ENCODE results near the gene CLEC12A. TPM values are rescaled to one million over a fixed set of nuclear protein-coding genes. Genes with fewer than 3 reads are reported as not detected.
"Not testable (repeated sequence)": the region's sequence is repeated elsewhere in the genome, so short reads cannot be mapped to it uniquely, and the experiment has no call there.

Gene CLEC12A
- not detected in 2 replicates for polyA plus RNA-seq (2014; cell fraction: cytosol; rRNA removed)
- not detected in 2 replicates for polyA plus RNA-seq (2014; cell fraction: nucleus; rRNA removed)

DNA sequence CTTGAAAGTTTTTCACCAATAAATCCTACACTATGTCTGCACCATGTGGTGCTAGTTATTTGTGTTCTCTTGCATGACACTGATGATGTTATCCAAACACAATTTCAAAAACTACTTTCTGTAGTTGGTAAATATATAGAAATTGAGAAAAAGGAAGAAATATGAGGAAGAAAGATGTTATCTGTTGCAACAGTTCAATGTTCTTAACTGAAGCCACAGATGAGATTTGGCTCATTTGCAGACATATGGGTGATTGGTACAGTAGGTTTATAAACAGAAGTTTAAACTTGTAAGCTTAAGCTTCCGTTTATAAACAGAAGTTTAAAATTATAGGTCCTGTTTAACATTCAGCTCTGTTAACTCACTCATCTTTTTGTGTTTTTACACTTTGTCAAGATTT is at the start of gene CLEC12A:
Gene CLEC12A (plus strand): TSS at position 229 of the 400 bp plus-strand sequence. CDS start 188 bp downstream, outside the sequence.
- no peak for DNase-seq (ENCODE audit: low spot score)

DNA sequence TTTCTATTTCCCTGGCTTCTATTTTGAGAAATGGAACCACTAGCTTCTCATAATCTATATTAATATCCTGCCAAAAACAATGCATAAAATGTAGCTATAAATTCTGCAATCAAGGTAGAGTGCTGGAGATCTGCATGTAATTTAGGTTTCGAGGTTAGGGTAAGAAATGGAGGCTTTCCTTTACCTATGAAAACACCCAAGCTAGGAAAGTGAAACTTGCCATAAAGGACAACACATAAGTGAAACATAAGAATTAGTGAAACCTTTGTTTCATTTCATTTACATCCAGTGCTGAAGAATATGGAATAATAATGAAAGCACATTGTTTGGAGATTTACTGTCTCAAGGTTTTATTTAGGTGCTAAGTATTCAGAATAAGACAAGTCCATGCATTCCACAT is 48.8 kb upstream of the CLEC12A start:
- DNase-seq (ENCODE audit: low spot score), result no peak

DNA sequence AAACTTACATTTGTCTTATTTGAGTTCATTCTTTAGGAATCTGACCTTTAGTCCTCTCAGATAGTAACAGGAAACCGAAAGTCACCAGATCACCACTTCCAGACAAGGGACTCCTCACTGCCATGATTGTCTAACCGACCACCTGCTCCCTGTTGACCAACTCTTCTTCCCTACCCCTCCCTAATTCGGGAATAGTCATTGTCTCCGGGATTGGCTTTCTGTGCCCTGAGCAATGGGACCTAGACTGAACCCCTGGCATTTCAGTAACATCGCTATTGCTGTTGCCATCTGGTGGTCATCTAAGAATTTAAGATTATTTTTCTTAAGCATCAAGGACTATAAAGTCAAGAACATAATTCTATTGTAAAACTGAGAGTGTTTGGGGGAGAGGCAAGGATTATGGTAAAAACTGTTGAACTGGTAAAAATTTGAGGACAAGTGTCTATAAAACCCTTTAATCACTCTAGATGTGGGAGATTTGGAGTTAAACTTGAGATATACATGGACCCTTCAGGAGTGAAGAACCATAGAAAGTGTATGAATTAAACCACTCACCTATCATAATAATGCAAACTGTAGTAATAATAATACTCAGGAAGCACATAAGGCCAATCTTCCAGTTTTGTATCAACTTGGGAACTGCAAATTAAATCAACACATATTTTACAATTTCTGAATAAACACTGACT is 45.4 kb upstream of the CLEC12A start:
- DNase-seq (ENCODE audit: low spot score), result peak; percentile 10

DNA sequence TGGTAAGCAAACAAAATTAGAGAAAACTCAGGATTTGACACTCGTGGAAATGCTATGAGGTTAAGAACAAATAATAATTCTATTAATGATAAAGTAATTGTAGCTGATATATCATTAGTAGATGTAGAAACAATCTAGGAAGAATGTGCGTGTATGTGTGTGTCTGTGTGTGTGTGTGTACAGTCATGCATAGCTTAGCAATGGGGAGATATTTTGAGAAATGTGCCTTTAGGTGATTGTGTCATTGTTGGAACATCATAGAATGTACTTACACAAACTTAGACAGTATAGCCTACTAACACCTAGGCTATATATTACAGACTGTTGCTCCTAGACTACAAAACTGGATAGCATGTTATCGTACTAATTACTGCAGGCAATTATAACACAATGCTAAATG is 44.3 kb upstream of the CLEC12A start:
- no peak for DNase-seq (ENCODE audit: low spot score)

DNA sequence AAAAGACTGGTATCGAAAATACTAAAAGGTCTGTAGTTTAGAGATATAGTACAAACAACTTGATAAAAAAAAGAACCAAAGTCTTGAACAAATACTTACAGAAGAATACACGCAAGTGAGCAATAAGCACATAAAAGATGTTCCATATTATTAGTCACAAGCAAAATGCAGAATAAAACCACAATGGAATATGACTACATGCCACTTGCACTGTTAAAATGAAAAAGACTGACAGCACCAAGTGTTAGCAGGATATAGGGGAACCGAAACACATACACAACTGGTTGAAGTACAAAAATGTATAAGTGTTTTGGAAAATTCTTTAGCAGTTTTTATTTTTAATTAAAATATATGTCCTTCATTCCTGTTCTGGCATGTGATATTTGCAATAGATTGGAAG is 42.6 kb upstream of the CLEC12A start:
- DNase-seq (ENCODE audit: low spot score), result no peak

DNA sequence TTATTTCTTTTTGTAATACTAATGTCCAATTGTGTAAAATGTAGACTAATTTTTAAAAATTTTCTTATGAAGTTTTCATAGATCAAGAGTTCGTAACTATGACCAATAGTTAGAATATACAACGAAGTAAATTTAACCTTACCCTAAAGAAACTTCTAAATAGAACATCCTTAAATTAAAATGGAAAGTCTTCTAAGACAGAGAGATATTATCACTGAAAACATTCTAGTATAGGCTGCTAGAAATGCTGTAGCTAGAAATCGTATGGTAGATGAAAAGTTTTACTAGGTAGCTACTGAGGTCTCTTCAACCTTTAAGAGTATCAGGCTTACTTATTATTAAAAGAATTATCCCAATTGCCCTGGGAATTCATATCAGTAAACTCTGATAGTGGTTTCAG is 40.0 kb upstream of the CLEC12A start:
- no peak for DNase-seq (ENCODE audit: low spot score)

DNA sequence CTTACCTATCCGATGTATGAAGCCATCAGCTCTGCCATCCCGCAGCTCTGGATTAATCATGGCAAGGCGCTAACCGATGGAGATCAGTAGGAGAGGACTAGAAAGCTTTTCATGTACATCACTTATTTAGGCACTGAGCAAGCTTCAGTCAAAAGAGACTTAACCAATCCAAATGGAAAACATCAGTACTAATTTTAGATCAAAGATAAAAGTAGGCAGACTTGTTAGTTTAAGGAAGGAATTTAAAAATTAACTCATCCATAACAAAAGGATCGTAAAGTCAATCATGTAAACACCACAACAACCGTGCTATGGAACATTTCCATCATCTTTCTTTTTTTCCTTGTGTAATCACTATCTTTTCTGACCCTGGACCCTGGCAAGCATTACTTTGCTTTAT is 38.9 kb upstream of the CLEC12A start, which contains the start of gene CLEC2A:
Gene CLEC2A (minus strand): TSS at position 101 of the 400 bp plus-strand sequence. CDS start 41 bp downstream, at position 60.
- DNase-seq (ENCODE audit: low spot score), result no peak

DNA sequence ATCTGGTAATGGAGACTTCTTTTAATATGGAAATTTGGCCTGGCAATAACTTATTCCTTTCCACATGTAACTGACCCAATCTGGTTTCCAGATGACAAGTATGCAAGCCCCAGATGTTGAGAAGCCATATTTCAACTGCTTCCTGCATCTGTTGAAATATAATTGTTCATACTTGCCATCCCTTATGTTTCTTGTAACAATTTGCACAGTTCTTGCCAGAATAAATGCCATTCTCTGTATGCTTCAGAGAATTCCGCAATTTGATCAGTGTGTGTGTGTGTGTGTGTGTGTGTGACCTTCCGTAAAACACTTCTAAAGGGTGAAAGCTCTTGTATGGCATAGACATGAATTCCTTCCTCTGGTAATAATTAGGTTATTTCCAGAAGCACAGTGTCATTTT is 37.3 kb upstream of the CLEC12A start:
- no peak for DNase-seq (ENCODE audit: low spot score)

DNA sequence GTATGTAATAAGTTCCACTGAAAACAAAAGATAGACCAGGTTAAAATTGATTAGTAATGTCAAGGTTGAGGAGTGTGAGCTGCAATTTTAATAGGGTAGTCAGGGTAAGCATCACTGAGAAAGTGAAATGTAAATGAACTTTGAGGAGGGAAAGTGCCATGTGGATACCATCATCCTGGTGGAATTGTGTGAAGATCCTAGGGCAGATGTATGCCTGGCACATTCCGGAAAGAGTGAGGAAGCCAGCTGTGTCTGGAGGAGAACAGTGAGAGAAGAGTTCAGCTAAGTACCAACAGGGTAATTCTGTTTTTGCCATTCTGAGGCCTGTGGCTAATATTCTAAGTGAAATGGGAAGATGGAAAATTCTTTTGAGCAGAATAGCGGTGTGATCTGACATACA is 36.2 kb upstream of the CLEC12A start:
- no peak for DNase-seq (ENCODE audit: low spot score)

DNA sequence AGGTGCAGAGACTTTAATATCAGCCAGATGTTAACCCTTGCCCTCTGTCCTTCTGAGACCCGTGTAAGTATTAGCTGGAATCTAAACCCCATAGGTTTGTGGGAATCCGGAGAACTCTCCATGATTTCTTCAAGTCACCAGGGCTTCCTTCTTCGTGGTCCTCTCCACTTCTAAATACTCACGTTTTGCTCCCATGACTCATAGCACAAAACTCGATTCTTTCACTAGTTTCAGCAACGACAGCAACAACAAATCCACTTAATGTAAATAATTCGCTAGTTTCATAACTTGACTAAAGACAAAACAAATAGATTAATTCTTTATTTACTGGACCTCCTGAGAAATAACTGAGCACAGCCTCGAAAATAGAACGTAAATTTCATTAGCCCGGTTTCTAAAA is 34.6 kb upstream of the CLEC12A start:
- DNase-seq (ENCODE audit: low spot score), result no peak

DNA sequence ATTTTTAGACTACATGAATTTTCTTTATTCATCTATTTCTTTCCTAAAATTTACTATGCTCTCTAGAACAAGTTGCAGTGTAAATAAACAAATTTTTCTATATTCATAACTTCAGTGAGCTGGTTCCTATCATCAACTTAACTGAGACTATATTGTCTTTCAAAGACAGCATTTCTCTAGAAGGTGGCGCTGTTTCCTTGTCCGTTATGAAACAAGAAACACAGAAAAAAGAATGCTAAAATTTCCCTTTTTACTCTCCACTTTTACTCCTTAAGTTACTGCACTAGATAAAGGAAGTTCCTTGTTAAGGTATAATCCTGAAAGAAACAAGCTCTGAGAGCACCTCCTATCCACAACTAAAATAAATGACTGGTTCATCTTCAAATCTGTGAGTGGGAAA is 30.8 kb upstream of the CLEC12A start:
- no peak for DNase-seq (ENCODE audit: low spot score)

DNA sequence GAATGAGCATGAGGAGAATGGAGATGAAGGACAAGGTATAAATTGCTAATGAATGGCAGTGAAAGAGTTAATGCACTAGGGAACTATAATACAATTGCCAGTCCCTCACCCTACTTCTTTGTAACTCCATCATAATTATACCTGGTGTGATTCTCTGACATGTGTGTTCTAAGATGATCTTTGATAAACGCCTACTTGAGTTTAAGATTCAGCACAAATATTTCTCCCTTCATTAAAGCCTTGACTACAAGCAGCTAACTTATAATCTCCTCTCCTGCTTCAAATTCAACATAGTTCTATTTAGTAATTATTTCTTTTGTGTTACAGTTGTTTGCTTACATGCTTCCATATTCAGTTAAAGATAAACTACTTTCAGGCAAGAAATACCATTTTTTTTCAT is 29.4 kb upstream of the CLEC12A start:
- no peak for DNase-seq (ENCODE audit: low spot score)

DNA sequence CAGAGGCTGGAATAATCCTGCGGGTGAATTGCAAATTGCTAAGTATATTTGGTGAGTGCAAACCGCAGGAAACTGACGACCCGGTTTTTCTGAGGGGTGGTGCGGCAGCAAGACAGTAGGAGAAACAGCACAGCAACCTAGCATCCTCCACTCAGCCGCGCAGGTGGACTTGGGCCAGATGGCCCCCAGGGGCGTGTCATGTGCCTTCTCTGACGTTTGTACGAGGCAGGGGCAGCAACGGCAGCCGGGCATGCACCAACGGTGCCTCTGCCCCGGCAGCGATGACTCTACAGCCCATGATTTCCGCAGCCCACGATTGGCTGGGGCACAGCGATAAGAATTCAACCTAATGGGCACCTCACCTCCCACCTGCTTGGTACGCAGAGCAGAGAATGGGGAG is 28.0 kb upstream of the CLEC12A start:
- no peak for DNase-seq (ENCODE audit: low spot score)

DNA sequence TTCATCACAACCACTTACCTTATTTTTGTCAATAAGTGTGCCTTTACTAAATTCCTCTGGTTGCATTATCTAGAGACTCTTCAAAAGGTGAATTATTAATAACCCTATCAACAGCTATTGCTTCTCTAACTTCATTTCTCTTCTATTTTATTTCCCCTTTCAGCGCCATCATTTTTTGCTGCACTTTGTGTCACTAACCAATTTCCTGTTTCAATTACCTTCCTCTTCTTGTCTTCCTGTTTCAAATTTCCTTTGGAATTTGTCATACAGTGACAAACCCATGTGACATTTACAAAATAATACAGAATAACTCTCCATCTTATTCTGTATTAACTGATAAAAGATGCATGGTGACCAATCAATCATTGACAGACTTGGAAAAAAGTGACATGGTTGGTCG is 26.8 kb upstream of the CLEC12A start:
- DNase-seq (ENCODE audit: low spot score), result no peak

DNA sequence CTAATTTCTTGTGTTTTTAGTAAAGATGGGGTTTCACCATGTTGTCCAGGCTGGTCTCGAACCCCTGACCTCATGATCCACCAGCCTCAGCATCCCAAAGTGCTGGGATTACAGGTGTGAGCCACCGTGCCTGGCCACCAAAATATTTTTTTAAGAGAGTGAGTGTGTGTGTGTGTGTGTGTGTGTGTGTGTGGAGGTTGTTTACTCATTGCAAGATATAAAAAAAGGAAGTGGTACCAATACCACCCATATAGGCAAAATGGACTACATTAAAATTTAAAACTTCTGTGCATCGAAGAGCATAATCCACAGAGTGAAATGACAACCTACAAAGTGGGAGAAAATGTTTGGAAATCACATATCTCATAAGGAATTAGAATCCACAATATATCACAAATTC is 23.5 kb upstream of the CLEC12A start:
- DNase-seq (ENCODE audit: low spot score), result no peak

DNA sequence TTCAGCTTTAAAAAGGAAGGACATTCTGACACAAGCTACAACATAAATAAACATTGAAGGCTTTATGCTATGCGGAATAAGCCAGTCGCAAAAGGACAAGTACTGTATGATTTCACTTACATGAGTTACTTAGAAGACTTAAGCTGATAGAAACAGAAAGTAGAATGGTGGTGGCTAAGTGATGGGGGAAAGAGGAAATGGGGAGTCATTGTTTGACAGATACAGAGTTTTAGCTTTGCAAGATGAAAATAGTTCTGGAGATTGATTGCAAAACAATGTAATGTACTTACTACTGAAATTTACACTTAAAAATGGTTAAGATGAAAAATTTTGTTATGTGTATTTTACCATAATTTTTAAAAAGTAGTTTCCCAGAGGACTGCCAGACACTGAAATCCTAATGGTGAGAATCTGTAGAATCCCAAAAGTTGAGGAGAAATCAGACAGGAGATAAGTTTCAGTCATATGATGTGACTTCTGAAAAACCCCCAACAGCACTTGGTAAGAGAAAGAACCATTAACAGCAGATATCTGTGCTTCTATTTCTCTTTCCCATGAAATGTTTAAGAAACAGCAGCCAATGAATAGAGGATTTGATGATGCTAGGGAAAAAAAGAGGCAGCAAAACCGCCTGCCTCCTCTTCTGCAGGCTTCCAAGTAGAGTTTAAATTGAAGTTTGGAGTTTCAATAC is 22.5 kb upstream of the CLEC12A start:
- DNase-seq (ENCODE audit: low spot score), result no peak

DNA sequence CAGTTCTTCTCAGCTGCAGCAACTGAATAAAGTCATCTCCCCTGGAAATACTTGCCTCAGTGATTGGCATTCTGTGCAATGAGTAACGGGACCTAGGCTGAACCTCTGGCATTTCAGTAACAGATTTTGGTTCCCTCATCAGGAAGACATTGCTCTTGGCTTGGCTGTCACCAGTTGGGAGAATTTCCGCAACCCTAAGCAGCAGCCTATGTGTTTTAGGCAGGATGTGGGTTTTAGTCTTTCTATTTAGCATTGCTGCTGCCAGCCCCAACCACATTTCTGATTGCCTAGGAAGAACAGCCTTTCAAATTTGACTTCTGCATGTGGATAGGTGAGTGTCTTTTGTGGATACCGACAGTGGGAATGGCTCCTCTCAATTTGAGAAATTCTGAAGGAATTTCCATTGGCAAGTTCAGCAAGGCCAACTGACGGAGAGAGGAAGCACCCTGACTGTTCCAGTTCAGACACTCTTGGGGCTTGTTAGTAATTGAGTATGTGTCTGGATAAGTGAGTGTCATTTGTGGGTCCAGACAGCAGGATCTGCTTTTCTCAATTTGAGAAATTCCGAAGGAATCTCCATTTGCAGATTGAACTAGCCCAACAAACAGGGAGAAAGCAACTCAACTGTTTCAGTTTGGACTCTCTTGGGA is 20.1 kb upstream of the CLEC12A start:
- DNase-seq (ENCODE audit: low spot score), result no peak

DNA sequence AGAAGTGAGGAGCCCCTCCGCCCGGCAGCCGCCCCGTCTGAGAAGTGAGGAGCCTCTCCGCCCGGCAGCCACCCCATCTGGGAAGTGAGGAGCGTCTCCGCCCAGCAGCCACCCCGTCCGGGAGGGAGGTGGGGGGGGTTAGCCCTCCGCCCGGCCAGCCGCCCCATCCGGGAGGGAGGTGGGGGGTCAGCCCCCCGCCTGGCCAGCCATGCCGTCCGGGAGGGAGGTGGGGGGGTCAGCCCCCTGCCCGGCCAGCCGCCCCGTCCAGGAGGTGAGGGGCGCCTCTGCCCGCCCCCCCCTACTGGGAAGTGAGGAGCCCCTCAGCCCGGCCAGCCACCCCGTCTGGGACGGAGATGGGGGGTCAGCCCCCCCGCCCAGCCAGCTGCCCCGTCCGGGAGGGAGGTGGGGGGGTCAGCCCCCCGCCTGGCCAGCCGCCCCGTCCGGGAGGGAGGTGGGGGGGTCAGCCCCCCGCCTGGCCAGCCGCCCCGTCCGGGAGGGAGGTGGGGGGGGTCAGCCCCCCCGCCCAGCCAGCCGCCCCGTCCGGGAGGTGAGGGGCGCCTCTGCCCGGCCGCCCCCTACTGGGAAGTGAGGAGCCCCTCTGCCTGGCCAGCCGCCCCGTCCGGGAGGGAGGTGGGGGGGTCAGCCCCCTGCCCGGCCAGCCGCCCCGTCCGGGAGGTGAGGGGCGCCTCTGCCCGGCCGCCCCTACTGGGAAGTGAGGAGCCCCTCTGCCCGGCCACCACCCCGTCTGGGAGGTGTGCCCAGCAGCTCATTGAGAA is 18.1 kb upstream of the CLEC12A start:
- not testable (repeated sequence) for DNase-seq (ENCODE audit: low spot score)

DNA sequence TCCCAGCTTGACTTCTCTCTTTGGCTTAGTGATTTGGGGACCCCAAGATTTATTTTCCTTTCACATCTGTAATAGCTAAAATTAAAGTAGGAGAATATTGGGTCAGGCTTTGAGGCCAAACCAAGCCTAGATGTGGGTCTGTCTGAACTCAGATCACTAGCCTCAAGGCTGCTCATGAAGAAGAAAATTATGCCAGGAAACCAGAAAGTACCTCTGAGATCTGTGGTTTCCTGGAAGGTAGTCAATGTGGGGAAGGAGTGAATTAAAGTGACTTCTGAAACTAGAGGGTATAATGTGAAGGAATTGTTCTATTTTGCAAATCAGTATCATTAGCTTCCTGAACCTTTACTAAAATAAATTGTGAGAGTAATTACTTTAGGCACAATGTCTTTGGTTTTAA is 13.4 kb upstream of the CLEC12A start:
- no peak for DNase-seq (ENCODE audit: low spot score)

DNA sequence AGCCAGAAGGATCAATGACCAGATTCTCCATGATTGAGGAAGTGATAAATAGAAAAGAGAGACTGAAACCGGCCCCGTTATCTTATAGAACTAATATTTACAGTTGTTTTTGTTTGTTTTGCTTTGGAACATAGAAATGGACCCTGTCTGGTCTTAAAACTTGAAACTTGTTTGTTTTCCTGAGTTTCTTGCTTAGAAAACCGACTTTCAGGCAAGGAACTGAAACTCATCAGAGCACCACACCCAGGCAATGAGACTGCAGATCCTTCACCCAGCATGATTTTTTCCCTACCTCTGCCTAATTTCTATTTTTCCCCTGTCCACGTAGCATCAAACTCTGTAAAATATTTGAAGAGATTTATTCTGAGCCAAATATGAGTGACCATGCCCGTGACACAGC is 10.6 kb upstream of the CLEC12A start:
- DNase-seq (ENCODE audit: low spot score), result no peak

DNA sequence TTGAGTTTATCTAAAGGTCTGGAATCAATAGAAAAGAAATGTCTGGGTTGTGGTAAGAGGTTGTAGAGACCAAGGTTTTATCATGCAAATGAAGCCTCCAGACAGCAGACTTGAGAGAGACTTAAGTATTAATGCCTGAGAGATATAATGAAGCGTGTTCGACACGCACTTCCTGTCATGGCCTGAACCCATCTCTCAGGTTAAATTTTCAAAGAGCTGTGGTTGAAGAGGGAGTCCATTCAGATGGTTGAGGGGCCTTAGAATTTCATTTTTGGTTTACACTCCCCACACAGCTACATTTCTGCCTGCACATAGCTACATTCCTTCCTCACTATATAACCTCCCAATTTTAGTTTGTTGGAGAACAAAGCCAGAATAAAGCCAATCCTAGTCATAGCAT is 10.1 kb upstream of the CLEC12A start:
- DNase-seq (ENCODE audit: low spot score), result no peak

DNA sequence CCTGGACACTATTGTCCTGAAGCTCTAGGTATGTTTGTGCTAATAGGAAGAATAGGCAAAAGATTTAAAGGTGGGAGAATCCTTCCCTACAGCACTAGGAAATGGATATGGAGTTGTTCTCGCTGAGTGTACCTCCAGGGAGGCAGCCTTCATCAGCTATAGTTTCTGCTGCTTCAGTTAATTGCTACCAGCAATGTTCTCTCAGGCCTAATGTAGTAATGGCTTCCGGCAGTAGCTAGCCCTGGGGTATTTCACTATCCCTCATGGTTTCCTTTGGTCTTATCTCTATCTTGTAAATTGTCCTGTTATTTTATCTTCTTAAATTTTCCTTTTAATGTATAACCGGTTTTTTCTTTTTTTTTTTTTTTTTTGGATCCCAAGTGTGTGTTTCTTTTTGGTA is 9.3 kb upstream of the CLEC12A start:
- DNase-seq (ENCODE audit: low spot score), result no peak

All from SK-N-DZ (cell line).